Panc1 (cell line): ENCODE measurements around the gene OLFML2B. TPM values are rescaled to one million over a fixed set of nuclear protein-coding genes. Genes with fewer than 3 reads are reported as not detected.

Experiments
- ATAC-seq: fragments of 200-7000 bp; cut with Tn5 transposase; 2 replicates; pipeline ENCODE4 v1.9.1; 2020; ENCODE audit warnings: mild to moderate bottlenecking, moderate library complexity
- BruUV-seq: library from RNA; stranded (reverse); fragments of 400-500 nt; replicated peaks from 2 replicates; lab custom pipeline; 2021; lab: Mats Ljungman, UMichigan
- CTCF ChIA-PET: fragments of 300-600 bp; sonication (Branson Sonifier 250); formaldehyde crosslinking; loops from one replicate; lab custom pipeline; 2022; ENCODE audit warnings: antibody characterized with exemption; lab: Charles Lee
- POLR2A ChIA-PET: fragments of 300-600 bp; sonication (Branson Sonifier 250); formaldehyde crosslinking; loops from one replicate; lab custom pipeline; 2022; ENCODE audit warnings: antibody characterized with exemption; lab: Charles Lee
- DNase-seq: peaks from one replicate; pipeline ENCODE4 v3.0.0-alpha.2; 2010; ENCODE audit warnings: low read depth, low spot score
- H3K27ac ChIP-seq: 2 replicates; pipeline ENCODE4 v1.5.1; 2011; ENCODE audit warnings: mild to moderate bottlenecking, low read length, inconsistent platforms
- H3K27me3 ChIP-seq: fragments of 200-500 bp; sonication (Bioruptor generic); 2 replicates; pipeline ENCODE4 v1.6.0; 2014; ENCODE audit warnings: low read length, inconsistent platforms; ENCODE audit not compliant: control insufficient read depth, insufficient read depth
- H3K36me3 ChIP-seq: fragments of 200-500 bp; sonication (Bioruptor generic); 2 replicates; pipeline ENCODE4 v1.5.1; 2014; ENCODE audit warnings: inconsistent platforms, mild to moderate bottlenecking, low read length, moderate library complexity; ENCODE audit not compliant: control insufficient read depth, insufficient read depth
- H3K4me1 ChIP-seq: 2 replicates; pipeline ENCODE4 v1.5.1; 2011; ENCODE audit warnings: inconsistent platforms, mild to moderate bottlenecking, low read length, moderate library complexity; ENCODE audit not compliant: control insufficient read depth, insufficient read depth
- H3K4me3 ChIP-seq, 2 experiments: 2 replicates each; pipeline ENCODE4 v1.5.1; 2011 to 2012; ENCODE audit warnings: low read depth in 2 of 2, low read length in 2 of 2, mild to moderate bottlenecking in 2 of 2, inconsistent platforms in 1 of 2, moderate library complexity in 1 of 2
- H3K9me3 ChIP-seq: fragments of 200-500 bp; sonication (Bioruptor generic); 2 replicates; pipeline ENCODE4 v1.5.1; 2014; ENCODE audit warnings: low read depth, mild to moderate bottlenecking, inconsistent platforms, low read length, moderate library complexity; ENCODE audit not compliant: control insufficient read depth, insufficient read depth
- POLR2AphosphoS5 ChIP-seq: IDR thresholded peaks from 2 replicates; pipeline ENCODE4 v1.6.1; 2012; ENCODE audit warnings: mild to moderate bottlenecking, low read depth, low read length, moderate library complexity
- SIN3A ChIP-seq: IDR thresholded peaks from 2 replicates; pipeline ENCODE4 v1.6.1; 2012; ENCODE audit warnings: low read depth, mild to moderate bottlenecking, low read length, moderate library complexity, borderline replicate concordance; ENCODE audit not compliant: insufficient read depth
- TCF7L2 ChIP-seq: IDR thresholded peaks from 2 replicates; pipeline ENCODE4 v1.6.1; 2011; ENCODE audit warnings: mild to moderate bottlenecking, low read depth, low read length, inconsistent platforms
- in situ Hi-C: cut with HindIII; loops from 2 replicates; pipeline ENCODE4 v1.10.0; 2016; ENCODE audit warnings: low sequenced_read_pairs, low pct_unique_long_range_greater_than_20kb
- intact Hi-C: fragments of 100-400 bp; cut with micrococcal nuclease; formaldehyde crosslinking; loops from one replicate; pipeline ENCODE4 v1.10.0; 2022; ENCODE audit not compliant: unreplicated experiment
- total RNA-seq: library from RNA; stranded (reverse); gene quantifications from one replicate; pipeline ENCODE4 v1.2.1, GENCODE V29; 2021; ENCODE audit not compliant: unreplicated experiment
- TF ChIP-seq, protein P1 (sequence below): fragments of 450-650 bp; IDR thresholded peaks from 2 replicates; pipeline ENCODE4 v1.5.1; 2017; ENCODE audit warnings: mild to moderate bottlenecking
- TF ChIP-seq, protein P2 (sequence below), 2 experiments: IDR thresholded peaks; 2 replicates each; pipeline ENCODE4 v1.6.1; 2011 to 2012; ENCODE audit warnings: low read depth in 2 of 2, control low read depth in 1 of 2, low read length in 1 of 2, mild to moderate bottlenecking in 1 of 2, moderate library complexity in 1 of 2; ENCODE audit not compliant: insufficient read depth in 1 of 2

Gene OLFML2B
- total RNA-seq, 1 experiment from 2014 or later = 1.5 TPM

DNA sequence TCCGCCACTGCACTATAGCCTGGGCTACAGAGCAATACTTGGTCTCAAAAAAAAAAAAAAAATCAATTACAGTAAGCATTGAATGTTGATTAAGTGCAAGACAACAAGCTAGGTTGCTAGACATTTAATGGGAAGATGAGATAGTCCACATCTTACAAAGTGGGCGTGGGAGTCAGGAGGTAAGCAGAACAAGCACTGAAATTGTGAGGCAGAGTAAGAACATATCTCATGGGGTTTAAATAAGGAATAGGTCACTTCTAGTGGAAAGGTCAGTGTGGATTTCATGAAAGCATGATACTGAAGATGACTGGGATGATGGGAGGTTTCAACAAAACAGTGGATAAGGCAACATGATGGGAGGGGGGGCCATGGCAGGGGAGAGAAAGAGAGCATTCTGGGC lies 1.9 kb upstream of the OLFML2B start:
- in situ Hi-C loops = no loop called here

DNA sequence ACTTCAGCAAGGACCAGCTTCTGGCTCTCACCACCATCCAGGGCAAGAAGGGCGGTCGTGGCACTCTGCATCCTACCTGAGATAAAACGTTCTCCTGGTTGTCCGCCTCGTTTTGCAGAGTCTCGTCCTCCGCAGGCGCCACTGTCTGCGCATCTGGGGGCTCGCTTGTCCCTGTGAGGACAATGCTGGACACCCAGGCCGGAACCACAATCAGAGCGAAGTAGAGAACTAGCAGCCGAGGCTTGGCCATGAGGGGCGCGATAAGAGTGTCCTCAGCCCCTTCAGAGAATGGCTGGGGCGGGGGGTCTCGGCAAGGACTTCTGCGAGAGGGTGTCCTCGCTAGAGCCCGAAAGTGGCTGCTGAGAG lies 505 bp downstream of the OLFML2B start:
- Histone ChIP-seq H3K4me3 (peak overlapping the region; percentile 77 to 89), H3K27me3 (peaks cover 7% of the 10 kb centered on the region), H3K4me1 (peaks cover 3% of the 10 kb centered on the region), H3K27ac (no peak overlapping the region), H3K36me3 (no peaks in the 10 kb centered on the region; the same call in 1 of the 2 replicates), H3K9me3 (no peaks in the 10 kb centered on the region)
- CTCF ChIA-PET = interaction anchor here (1.7 to 2.4 kb wide), 2 partner anchors 14 to 230 kb away, joined by 16 to 23 read pairs; no protein-coding TSS in a partner anchor
- TF ChIP-seq SIN3A (no peak), TCF7L2 (no peak)
- TF ChIP-seq, protein P1, sequence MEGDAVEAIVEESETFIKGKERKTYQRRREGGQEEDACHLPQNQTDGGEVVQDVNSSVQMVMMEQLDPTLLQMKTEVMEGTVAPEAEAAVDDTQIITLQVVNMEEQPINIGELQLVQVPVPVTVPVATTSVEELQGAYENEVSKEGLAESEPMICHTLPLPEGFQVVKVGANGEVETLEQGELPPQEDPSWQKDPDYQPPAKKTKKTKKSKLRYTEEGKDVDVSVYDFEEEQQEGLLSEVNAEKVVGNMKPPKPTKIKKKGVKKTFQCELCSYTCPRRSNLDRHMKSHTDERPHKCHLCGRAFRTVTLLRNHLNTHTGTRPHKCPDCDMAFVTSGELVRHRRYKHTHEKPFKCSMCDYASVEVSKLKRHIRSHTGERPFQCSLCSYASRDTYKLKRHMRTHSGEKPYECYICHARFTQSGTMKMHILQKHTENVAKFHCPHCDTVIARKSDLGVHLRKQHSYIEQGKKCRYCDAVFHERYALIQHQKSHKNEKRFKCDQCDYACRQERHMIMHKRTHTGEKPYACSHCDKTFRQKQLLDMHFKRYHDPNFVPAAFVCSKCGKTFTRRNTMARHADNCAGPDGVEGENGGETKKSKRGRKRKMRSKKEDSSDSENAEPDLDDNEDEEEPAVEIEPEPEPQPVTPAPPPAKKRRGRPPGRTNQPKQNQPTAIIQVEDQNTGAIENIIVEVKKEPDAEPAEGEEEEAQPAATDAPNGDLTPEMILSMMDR = no peak
- TF ChIP-seq, protein P2, sequence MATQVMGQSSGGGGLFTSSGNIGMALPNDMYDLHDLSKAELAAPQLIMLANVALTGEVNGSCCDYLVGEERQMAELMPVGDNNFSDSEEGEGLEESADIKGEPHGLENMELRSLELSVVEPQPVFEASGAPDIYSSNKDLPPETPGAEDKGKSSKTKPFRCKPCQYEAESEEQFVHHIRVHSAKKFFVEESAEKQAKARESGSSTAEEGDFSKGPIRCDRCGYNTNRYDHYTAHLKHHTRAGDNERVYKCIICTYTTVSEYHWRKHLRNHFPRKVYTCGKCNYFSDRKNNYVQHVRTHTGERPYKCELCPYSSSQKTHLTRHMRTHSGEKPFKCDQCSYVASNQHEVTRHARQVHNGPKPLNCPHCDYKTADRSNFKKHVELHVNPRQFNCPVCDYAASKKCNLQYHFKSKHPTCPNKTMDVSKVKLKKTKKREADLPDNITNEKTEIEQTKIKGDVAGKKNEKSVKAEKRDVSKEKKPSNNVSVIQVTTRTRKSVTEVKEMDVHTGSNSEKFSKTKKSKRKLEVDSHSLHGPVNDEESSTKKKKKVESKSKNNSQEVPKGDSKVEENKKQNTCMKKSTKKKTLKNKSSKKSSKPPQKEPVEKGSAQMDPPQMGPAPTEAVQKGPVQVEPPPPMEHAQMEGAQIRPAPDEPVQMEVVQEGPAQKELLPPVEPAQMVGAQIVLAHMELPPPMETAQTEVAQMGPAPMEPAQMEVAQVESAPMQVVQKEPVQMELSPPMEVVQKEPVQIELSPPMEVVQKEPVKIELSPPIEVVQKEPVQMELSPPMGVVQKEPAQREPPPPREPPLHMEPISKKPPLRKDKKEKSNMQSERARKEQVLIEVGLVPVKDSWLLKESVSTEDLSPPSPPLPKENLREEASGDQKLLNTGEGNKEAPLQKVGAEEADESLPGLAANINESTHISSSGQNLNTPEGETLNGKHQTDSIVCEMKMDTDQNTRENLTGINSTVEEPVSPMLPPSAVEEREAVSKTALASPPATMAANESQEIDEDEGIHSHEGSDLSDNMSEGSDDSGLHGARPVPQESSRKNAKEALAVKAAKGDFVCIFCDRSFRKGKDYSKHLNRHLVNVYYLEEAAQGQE (IDR thresholded peaks at IDR 0.05; ENCODE audit: insufficient read depth in 1 of 2, low read depth in 2 of 2, low read length in 1 of 2) = no peak
- ATAC-seq (peak; percentile 4; the same call in 1 of the 2 replicates), DNase-seq (no peak)
- in situ Hi-C loops (no loop called here), intact Hi-C loops (no loop called here)
- BruUV-seq = no TSS peak
- POLR2A ChIA-PET = no interaction called here

More for the DNA sequence above, 1.9 kb upstream of the OLFML2B start:
- H3K9me3 ChIP-seq = no peaks in the 10 kb centered on the region
- H3K27ac ChIP-seq = no peak overlapping the region
- peaks cover 9% of the 10 kb centered on the region for H3K27me3 ChIP-seq
- ChIA-PET POLR2A (no interaction called here), CTCF (no interaction called here)
- intact Hi-C loops = no loop called here
- H3K4me3 ChIP-seq = no peak overlapping the region
- H3K36me3 ChIP-seq = no peaks in the 10 kb centered on the region; the same call in 1 of the 2 replicates
- H3K4me1 ChIP-seq = peaks cover 3% of the 10 kb centered on the region
- ATAC-seq (no peak), DNase-seq (no peak)
- BruUV-seq = no TSS peak
- TF ChIP-seq, protein P2 (IDR thresholded peaks at IDR 0.05; ENCODE audit: insufficient read depth in 1 of 2, low read depth in 2 of 2, low read length in 1 of 2) = no peak
- TF ChIP-seq TCF7L2 (no peak), POLR2AphosphoS5 (no peak), SIN3A (no peak)
- TF ChIP-seq, protein P1 = no peak
